HFFc6 (cell line): Measurements from ENCODE around the gene KLHL21. TPM values are rescaled to one million over a fixed set of nuclear protein-coding genes. Genes with fewer than 3 reads are reported as not detected.

ENCODE experiments used
- DNase-seq: peaks from one replicate; pipeline ENCODE4 v3.0.0-alpha.2; 2018
- H3K27ac Mint-ChIP-seq: 2 replicates; pipeline ENCODE4 v1.8.0; 2020; ENCODE audit warnings: mild to moderate bottlenecking, mixed read lengths
- H3K27me3 Mint-ChIP-seq: 2 replicates; pipeline ENCODE4 v1.8.0; 2021; ENCODE audit warnings: mild to moderate bottlenecking, moderate library complexity, mixed read lengths; ENCODE audit not compliant: insufficient read depth
- H3K36me3 Mint-ChIP-seq: 2 replicates; pipeline ENCODE4 v1.8.0; 2021; ENCODE audit warnings: low read depth, mixed read lengths
- H3K4me1 Mint-ChIP-seq: 2 replicates; pipeline ENCODE4 v1.8.0; 2020; ENCODE audit warnings: low read depth, mixed read lengths
- H3K4me3 Mint-ChIP-seq: 2 replicates; pipeline ENCODE4 v1.8.0; 2020; ENCODE audit warnings: mild to moderate bottlenecking, moderate library complexity, mixed read lengths
- H3K9me3 Mint-ChIP-seq: 2 replicates; pipeline ENCODE4 v1.8.0; 2020; ENCODE audit warnings: mild to moderate bottlenecking, mixed read lengths
- total RNA-seq, 6 experiments: library from RNA; stranded (reverse); fragmentation: NEBNext Ultra II Directional; extraction: Animal tissue kit (Norgen Biotek cat#: 25700); gene quantifications; 2 replicates in 1 of 6; 3 replicates in 5 of 6; pipeline ENCODE4 v1.2.3, GENCODE V29; 2021
- TF ChIP-seq, protein P1 (sequence below): fragments of 200-600 bp; sonication (generic); IDR thresholded peaks from 2 replicates; pipeline ENCODE4 v1.5.0; 2021; ENCODE audit warnings: antibody characterized with exemption, mild to moderate bottlenecking

The KLHL21 gene
- total RNA-seq, 6 experiments from 2014 or later = 21.1 to 31.5 (median 22.6) TPM

DNA sequence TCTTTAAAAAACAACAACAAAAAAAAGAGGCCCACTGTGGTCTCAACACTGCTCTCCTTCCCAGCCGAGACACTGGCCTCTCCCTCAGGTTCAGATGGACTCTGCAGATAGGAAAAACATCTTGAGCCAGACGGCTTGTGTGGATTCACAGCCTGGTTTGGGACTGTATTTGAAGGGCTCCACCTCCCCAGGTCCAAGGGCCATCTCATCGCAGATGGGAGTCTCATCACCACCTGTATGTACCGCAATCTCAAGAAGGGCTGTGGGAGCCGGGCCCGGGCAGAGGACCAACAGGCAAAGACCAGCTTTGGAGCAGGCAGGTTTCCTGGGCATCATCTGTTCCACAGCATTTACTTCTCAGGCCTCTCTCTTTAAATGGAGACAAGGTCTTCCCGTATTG lies 12.6 kb downstream of the KLHL21 start:
- Mint-ChIP-seq H3K4me3 (no peak overlapping the region), H3K27ac (peak overlapping the region; percentile 29; the same call in 1 of the 2 replicates), H3K27me3 (0 out of 2 replicates have a peak, but pooled peaks cover 4% of the 10 kb centered on the region), H3K36me3 (peaks cover 4% of the 10 kb centered on the region; the same call in 1 of the 2 replicates), H3K9me3 (no peaks in the 10 kb centered on the region), H3K4me1 (0 out of 2 replicates have a peak, but pooled peaks cover 4% of the 10 kb centered on the region)
- TF ChIP-seq, protein P1, sequence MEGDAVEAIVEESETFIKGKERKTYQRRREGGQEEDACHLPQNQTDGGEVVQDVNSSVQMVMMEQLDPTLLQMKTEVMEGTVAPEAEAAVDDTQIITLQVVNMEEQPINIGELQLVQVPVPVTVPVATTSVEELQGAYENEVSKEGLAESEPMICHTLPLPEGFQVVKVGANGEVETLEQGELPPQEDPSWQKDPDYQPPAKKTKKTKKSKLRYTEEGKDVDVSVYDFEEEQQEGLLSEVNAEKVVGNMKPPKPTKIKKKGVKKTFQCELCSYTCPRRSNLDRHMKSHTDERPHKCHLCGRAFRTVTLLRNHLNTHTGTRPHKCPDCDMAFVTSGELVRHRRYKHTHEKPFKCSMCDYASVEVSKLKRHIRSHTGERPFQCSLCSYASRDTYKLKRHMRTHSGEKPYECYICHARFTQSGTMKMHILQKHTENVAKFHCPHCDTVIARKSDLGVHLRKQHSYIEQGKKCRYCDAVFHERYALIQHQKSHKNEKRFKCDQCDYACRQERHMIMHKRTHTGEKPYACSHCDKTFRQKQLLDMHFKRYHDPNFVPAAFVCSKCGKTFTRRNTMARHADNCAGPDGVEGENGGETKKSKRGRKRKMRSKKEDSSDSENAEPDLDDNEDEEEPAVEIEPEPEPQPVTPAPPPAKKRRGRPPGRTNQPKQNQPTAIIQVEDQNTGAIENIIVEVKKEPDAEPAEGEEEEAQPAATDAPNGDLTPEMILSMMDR = no peak
- DNase-seq = no peak

DNA sequence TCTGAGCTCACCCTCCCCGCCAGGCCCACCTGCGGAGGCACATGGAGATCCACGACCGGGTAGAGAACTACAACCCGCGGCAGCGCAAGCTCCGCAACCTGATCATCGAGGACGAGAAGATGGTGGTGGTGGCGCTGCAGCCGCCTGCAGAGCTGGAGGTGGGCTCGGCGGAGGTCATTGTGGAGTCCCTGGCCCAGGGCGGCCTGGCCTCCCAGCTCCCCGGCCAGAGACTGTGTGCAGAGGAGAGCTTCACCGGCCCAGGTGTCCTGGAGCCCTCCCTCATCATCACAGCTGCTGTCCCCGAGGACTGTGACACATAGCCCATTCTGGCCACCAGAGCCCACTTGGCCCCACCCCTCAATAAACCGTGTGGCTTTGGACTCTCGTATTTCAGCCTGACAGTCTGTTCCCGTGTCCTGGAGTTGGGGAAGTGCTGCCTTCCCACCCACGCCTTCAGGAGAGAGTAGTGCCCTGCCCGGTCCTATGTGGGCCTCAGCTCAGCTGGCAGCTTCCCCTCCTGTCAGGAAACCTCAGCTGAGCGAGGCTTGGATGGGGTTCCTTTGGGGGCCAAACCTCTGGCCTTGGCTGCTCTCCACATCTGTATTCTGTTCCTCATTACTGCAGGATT lies 13.7 kb downstream of the KLHL21 start:
- peaks cover 2% of the 10 kb centered on the region; the same call in 1 of the 2 replicates for H3K36me3 Mint-ChIP-seq
- no peak for DNase-seq

GRCh38 chr1:6588128-6588892 lies 14.4 kb downstream of the KLHL21 start:
- TF ChIP-seq, protein P1 = no peak
- H3K36me3 Mint-ChIP-seq = no peaks in the 10 kb centered on the region
- no peaks in the 10 kb centered on the region for H3K9me3 Mint-ChIP-seq
- DNase-seq = no peak
- H3K4me1 Mint-ChIP-seq = 0 out of 2 replicates have a peak, but pooled peaks cover 4% of the 10 kb centered on the region
- 0 out of 2 replicates have a peak, but pooled peaks cover 4% of the 10 kb centered on the region for H3K27me3 Mint-ChIP-seq
- H3K27ac Mint-ChIP-seq = peak overlapping the region; percentile 53; the same call in 1 of the 2 replicates
- H3K4me3 Mint-ChIP-seq = no peak overlapping the region

More for the DNA sequence above, 13.7 kb downstream of the KLHL21 start:
- Mint-ChIP-seq H3K27ac (no peak overlapping the region), H3K9me3 (no peaks in the 10 kb centered on the region), H3K4me1 (0 out of 2 replicates have a peak, but pooled peaks cover 4% of the 10 kb centered on the region), H3K4me3 (no peak overlapping the region), H3K27me3 (0 out of 2 replicates have a peak, but pooled peaks cover 4% of the 10 kb centered on the region)
- TF ChIP-seq, protein P1 = no peak

DNA sequence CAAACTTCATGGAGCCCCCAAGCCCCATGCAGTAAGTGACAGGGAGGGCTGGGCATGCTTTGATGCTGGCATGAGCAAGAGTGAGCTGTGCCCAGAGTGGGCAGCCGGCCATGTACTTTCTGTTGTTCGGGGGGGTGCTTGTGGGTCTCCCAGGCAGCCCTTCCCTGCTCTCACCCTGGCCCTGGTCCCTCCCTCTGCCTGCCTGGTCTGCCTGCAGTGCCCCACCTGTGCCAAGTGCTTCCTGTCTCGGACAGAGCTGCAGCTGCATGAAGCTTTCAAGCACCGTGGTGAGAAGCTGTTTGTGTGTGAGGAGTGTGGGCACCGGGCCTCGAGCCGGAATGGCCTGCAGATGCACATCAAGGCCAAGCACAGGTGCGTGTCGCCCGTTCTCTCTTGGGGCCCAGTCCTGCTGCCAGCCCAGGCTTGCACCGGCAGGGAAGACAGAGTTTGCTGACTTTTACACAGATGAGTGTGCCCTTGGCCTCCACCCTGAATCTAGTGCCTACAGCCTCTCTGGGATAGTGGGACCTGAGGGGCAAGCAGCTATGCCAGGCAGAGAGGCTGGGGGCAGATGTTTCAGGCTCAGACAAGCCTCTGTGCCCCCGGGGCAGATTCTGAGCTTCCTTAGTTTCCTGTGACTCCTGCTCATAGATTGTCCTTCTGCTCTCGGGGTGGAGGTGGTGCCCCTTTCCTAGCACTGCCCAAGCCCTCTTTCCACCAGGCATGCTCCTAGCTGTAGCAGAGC lies 15.2 kb downstream of the KLHL21 start:
- H3K27ac Mint-ChIP-seq = peak overlapping the region; percentile 53; the same call in 1 of the 2 replicates
- H3K36me3 Mint-ChIP-seq = no peaks in the 10 kb centered on the region
- H3K9me3 Mint-ChIP-seq = no peaks in the 10 kb centered on the region
- H3K4me1 Mint-ChIP-seq = peaks cover 5% of the 10 kb centered on the region; the same call in 1 of the 2 replicates
- peaks cover 7% of the 10 kb centered on the region; the same call in 1 of the 2 replicates for H3K27me3 Mint-ChIP-seq
- no peak for DNase-seq
- TF ChIP-seq, protein P1 = no peak
- no peak overlapping the region for H3K4me3 Mint-ChIP-seq

DNA sequence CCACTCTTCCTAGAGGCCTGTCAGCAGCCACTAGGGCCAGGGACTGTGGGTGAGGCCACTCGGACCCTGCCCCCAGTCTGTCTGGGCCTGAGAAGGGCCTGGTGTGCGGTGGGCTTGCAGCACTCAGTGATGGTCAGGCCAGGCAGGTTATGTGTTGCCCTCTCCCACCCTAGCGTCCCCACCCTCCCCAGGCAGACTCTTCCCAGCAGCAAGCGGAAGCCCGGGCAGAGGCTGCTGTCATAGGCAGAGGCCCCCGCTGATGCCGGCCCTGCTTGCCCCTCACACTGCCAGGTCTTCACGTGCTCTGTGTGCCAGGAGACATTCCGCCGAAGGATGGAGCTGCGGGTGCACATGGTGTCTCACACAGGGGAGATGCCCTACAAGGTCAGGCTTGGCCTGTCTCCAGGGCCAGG lies 16.3 kb downstream of the KLHL21 start:
- Mint-ChIP-seq H3K4me3 (no peak overlapping the region), H3K27me3 (peaks cover 7% of the 10 kb centered on the region; the same call in 1 of the 2 replicates), H3K9me3 (no peaks in the 10 kb centered on the region), H3K36me3 (no peaks in the 10 kb centered on the region), H3K4me1 (peaks cover 13% of the 10 kb centered on the region; the same call in 1 of the 2 replicates), H3K27ac (no peak overlapping the region)
- DNase-seq = no peak
- TF ChIP-seq, protein P1 = no peak
